Heart right ventricle (tissue), 16 donors: ENCODE data around the gene RASGEF1C. TPM values are rescaled to one million over a fixed set of nuclear protein-coding genes. Genes with fewer than 3 reads are reported as not detected.
A peak's percentile ranks its signal among the peaks of the same experiment; 100 is the strongest.

Experiments
- ATAC-seq, 8 donors: fragments of 200-7000 bp; cut with Tn5 transposase; one replicate each; pipeline ENCODE4 v1.9.1; 2020; ENCODE audit warnings: mild to moderate bottlenecking in 8 of 8, moderate library complexity in 8 of 8, moderate number of reproducible peaks in 1 of 8
- DNase-seq, 2 donors: peaks; one replicate each; pipeline ENCODE4 v3.0.0-alpha.2; 2020
- H3K27ac ChIP-seq, 10 donors: fragments of 200-600 bp; sonication (generic) in 2 of 10; one replicate each; pipeline versions ENCODE4 v1.5.0 to v1.8.0; 2020 to 2022; ENCODE audit warnings: mild to moderate bottlenecking in 3 of 10
- H3K27me3 ChIP-seq, 7 donors: fragments of 200-600 bp; one replicate each; pipeline ENCODE4 v1.8.0; 2021 to 2022; ENCODE audit warnings: mild to moderate bottlenecking in 2 of 7
- H3K36me3 ChIP-seq, 9 donors: fragments of 200-600 bp; sonication (generic) in 1 of 9; one replicate each; pipeline versions ENCODE4 v1.5.0 to v1.8.0; 2020 to 2022; ENCODE audit warnings: mild to moderate bottlenecking in 2 of 9
- H3K4me1 ChIP-seq, 9 donors: fragments of 200-600 bp; sonication (generic) in 1 of 9; one replicate each; pipeline versions ENCODE4 v1.5.0 to v1.8.0; 2020 to 2022; ENCODE audit warnings: mild to moderate bottlenecking in 4 of 9
- H3K4me3 ChIP-seq, 10 donors: fragments of 200-600 bp; sonication (generic) in 2 of 10; one replicate each; pipeline versions ENCODE4 v1.5.0 to v1.8.0; 2020 to 2022; ENCODE audit warnings: mild to moderate bottlenecking in 7 of 10, moderate library complexity in 2 of 10
- H3K9me3 ChIP-seq, 11 donors: fragments of 200-600 bp in 10 of 11; sonication (generic) in 2 of 11; one replicate each; pipeline versions ENCODE4 v1.5.0 to v1.8.0; 2013 to 2022; ENCODE audit warnings: mild to moderate bottlenecking in 2 of 11, control low read depth in 1 of 11, moderate library complexity in 1 of 11
- WGBS, 2 donors: extraction: QIAGEN DNeasy Blood & Tissue Kit; methylation state at CpG; one replicate each; pipeline ENCODE4 v1.1.7; 2013; ENCODE audit warnings: inconsistent platforms in 1 of 2; 5-methylcytosine and 5-hydroxymethylcytosine counted together
- intact Hi-C, 10 donors: fragments of 100-400 bp; cut with DNase I; formaldehyde crosslinking; loops; one replicate each; pipeline versions ENCODE4 v1.11.1 to v1.14.2; 2022
- polyA plus RNA-seq, 2 donors: library from polyadenylated mRNA; stranded (reverse); fragments of 200-250 nt; gene quantifications; one replicate each; pipeline ENCODE4 v1.2.3, GENCODE V29; 2013
- total RNA-seq, 10 donors: library from RNA; stranded (reverse); fragmentation: NEBNext Ultra II Directional in 3 of 10; extraction: Animal tissue kit (Norgen Biotek cat#: 25700) in 3 of 10; gene quantifications; one replicate each; pipeline versions ENCODE4 v1.2.1 to v1.2.4, GENCODE V29; 2021 to 2023
- TF ChIP-seq, protein P1 (sequence below), 9 donors: fragments of 200-600 bp; sonication (generic) in 2 of 9; IDR thresholded peaks; one replicate each; pipeline versions ENCODE4 v1.5.0 to v1.8.0; 2021 to 2022; ENCODE audit warnings: antibody characterized with exemption in 9 of 9, mild to moderate bottlenecking in 5 of 9, moderate library complexity in 1 of 9
- donor health status: Arrhythmogenic right ventricular cardiomyopathy.
- donor health status: ischemic (EF 13 %, LVEDD 7.1; RV severe dilation, severe dysfunction).
- donor health status: healthy with polysubstance abuse.
- donor health status: DM: no; HTN: yes; CAD: no.
- donor health status: DM: no; HTN: no; CAD: no.
- donor health status: ischemic (EF 25% LVEDD 6.9; RV normal size, moderate dysfunction).
- donor health status: ischemic (EF 25% LVEDD 5.7; RV mildly dilated, moderate dysfunction).
- donor health status: healthy.
- donor health status: DM: yes; HTN: yes; CAD: no.
- donor health status: Ischemic cardiomyopathy.
- donor health status: ischemic (EF 35%, LVEDD 5.7; RV mildly dilated, moderate dysfunction).
- donor health status: nonischemic (EF 11% LVEDD 7.7; RV severe dilation, severe dysfunction).
- donor health status: DM: yes; HTN: yes; CAD: no.
- donor health status: PGD.
- donor health status: ischemic (EF 29% LVEDD 5.4; RV normal size, mild dysfunction).
- donor health status: nonischemic (EF 23%, LVEDD 6.1; RV moderate dilation, normal function).

RASGEF1C gene
- total and polyA plus RNA-seq, 12 donors = 0.17 to 0.59 (median 0.26) TPM; not detected in 6

- Histone ChIP-seq H3K36me3 (no peaks in the 10 kb centered on the region), H3K4me1 (no peaks in the 10 kb centered on the region), H3K4me3 (no peak overlapping the region), H3K27ac (no peak overlapping the region), H3K27me3 (peaks cover 0 to 38% (median 22%) of the 10 kb centered on the region in 7 donors), H3K9me3 (no peaks in the 10 kb centered on the region)
- TF ChIP-seq, protein P1, sequence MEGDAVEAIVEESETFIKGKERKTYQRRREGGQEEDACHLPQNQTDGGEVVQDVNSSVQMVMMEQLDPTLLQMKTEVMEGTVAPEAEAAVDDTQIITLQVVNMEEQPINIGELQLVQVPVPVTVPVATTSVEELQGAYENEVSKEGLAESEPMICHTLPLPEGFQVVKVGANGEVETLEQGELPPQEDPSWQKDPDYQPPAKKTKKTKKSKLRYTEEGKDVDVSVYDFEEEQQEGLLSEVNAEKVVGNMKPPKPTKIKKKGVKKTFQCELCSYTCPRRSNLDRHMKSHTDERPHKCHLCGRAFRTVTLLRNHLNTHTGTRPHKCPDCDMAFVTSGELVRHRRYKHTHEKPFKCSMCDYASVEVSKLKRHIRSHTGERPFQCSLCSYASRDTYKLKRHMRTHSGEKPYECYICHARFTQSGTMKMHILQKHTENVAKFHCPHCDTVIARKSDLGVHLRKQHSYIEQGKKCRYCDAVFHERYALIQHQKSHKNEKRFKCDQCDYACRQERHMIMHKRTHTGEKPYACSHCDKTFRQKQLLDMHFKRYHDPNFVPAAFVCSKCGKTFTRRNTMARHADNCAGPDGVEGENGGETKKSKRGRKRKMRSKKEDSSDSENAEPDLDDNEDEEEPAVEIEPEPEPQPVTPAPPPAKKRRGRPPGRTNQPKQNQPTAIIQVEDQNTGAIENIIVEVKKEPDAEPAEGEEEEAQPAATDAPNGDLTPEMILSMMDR (IDR thresholded peaks at IDR 0.05) = no peak
- ATAC-seq = peak in 1 of 8 donors; percentile 28
- peak in 1 of 2 donors; percentile 7 for DNase-seq
- 91 to 92% methylated on average over 22 to 23 of the region's 23 CpGs for WGBS, 2 donors
- intact Hi-C loops = no loop called here
These were observed 89.7 kb downstream of the RASGEF1C start for GRCh38 chr5:180119031-180119902.

DNA sequence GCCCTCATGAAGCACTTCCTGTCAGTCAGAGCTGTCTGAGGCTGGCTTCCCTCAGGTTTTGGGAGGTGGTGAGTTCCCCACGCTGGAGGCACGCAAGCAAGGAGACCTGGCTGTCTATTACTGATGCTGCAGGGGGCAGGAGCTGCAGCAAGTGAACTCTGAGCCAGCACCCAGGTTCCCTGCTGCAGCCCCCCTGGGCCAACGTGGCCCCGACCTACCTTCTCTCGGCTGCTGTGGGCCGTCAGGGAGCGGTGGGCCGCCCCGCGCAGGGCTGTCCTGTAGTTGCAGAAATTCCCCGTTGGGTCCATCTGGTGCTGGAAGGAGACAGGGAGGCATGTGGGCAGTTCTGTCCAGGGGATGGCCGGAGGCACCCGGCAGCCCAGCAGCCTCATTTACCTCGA, 90.6 kb downstream of the RASGEF1C start:
- intact Hi-C loops = no loop called here
- WGBS, 2 donors = 88 to 90% methylated on average over 14 of the region's 14 CpGs
- no peak for ATAC-seq

DNA sequence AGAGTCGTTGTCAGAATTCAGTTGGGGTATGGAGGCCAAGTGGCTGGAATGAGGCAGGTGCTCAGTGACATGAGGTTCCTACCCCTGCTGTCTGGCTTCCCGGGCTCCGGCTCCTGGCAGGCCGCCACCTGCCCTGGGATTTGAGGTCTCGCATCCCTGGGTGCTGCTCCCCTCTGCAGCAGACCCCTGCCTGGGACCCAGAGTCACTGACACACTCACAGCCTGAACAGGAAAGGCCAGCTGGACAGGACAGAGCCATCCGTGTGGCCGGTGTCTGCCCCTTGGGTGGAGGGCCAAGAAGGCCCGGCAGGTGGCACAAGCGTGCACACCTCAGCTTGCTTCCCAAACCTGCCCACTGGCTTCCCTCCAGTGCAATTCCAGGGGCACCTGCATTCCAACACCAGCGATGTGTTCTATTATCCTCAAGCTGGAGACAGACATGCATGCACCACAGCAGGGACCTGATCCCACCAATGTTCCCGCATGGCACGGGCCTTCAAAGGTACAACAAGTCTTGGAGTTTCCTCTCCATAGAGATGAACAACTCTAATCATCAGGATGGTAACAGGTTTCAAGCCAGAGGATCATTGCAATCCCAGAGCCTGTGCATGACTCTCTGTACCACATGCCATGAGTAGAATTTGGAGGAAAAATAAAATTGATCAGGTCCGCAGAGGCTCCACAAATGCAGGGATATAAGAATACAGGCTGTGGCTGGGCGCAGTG, 91.8 kb downstream of the RASGEF1C start:
- WGBS, 2 donors = 88 to 90% methylated on average over 14 of the region's 14 CpGs
- intact Hi-C loops = no loop called here
- Histone ChIP-seq H3K4me3 (no peak overlapping the region), H3K9me3 (no peaks in the 10 kb centered on the region), H3K4me1 (no peaks in the 10 kb centered on the region), H3K27me3 (peaks cover 0 to 38% (median 17%) of the 10 kb centered on the region in 7 donors), H3K36me3 (no peaks in the 10 kb centered on the region), H3K27ac (no peak overlapping the region)
- ATAC-seq = no peak
- DNase-seq = peak in 1 of 2 donors; percentile 7
- TF ChIP-seq, protein P1 (IDR thresholded peaks at IDR 0.05) = no peak

More for the DNA sequence above, 90.6 kb downstream of the RASGEF1C start:
- Histone ChIP-seq H3K27ac (no peak overlapping the region), H3K9me3 (no peaks in the 10 kb centered on the region), H3K4me3 (no peak overlapping the region), H3K36me3 (no peaks in the 10 kb centered on the region), H3K4me1 (no peaks in the 10 kb centered on the region), H3K27me3 (peaks cover 0 to 44% (median 17%) of the 10 kb centered on the region in 7 donors)
- TF ChIP-seq, protein P1 (IDR thresholded peaks at IDR 0.05) = no peak
- no peak for DNase-seq
